Muscle layer of colon (tissue), 2 donors: ENCODE measurements around the gene YBX1.
"Not testable (repeated sequence)": the region's sequence is repeated elsewhere in the genome, so short reads cannot be mapped to it uniquely, and the experiment has no call there.

Experiments used
- H3K27ac ChIP-seq: one replicate; pipeline ENCODE4 v1.7.0; 2013; ENCODE audit warnings: low read depth, mild to moderate bottlenecking, low read length, moderate library complexity
- H3K27me3 ChIP-seq, 2 donors: one replicate each; pipeline ENCODE4 v1.7.0; 2013; ENCODE audit warnings: low read length in 2 of 2, mild to moderate bottlenecking in 2 of 2; ENCODE audit not compliant: insufficient read depth in 2 of 2, control insufficient read depth in 1 of 2
- H3K36me3 ChIP-seq: one replicate; pipeline ENCODE4 v1.7.0; 2013; ENCODE audit warnings: mild to moderate bottlenecking, low read length; ENCODE audit not compliant: insufficient read depth
- H3K4me1 ChIP-seq: one replicate; pipeline ENCODE4 v1.7.0; 2013; ENCODE audit warnings: mild to moderate bottlenecking, low read length; ENCODE audit not compliant: insufficient read depth
- H3K4me3 ChIP-seq, 2 donors: one replicate each; pipeline ENCODE4 v1.7.0; 2013; ENCODE audit warnings: low read length in 2 of 2, low read depth in 1 of 2, mild to moderate bottlenecking in 1 of 2, moderate library complexity in 1 of 2
- H3K9ac ChIP-seq: one replicate; pipeline ENCODE4 v1.7.0; 2013; ENCODE audit warnings: low read length
- H3K9me3 ChIP-seq: one replicate; pipeline ENCODE4 v1.7.0; 2013; ENCODE audit warnings: mild to moderate bottlenecking, low read length
- donor health status: abdominal sarcoma.
- donor health status: Adenocarcinoma of cecum.

Gene YBX1

GRCh38 chr1:42744148-42744413 lies 61.9 kb downstream of the YBX1 start:
- no peaks in the 10 kb centered on the region for H3K4me1 ChIP-seq
- H3K4me3 ChIP-seq = no peak overlapping the region
- no peaks in the 10 kb centered on the region for H3K9me3 ChIP-seq
- peaks cover 19% of the 10 kb centered on the region for H3K36me3 ChIP-seq
- no peaks in the 10 kb centered on the region for H3K27me3 ChIP-seq
- H3K9ac ChIP-seq = no peak overlapping the region
- H3K27ac ChIP-seq = no peak overlapping the region

GRCh38 chr1:42745851-42746250 lies 63.6 kb downstream of the YBX1 start:
- H3K9me3 ChIP-seq = no peaks in the 10 kb centered on the region
- H3K27me3 ChIP-seq = no peaks in the 10 kb centered on the region
- no peak overlapping the region for H3K4me3 ChIP-seq
- peaks cover 25% of the 10 kb centered on the region for H3K36me3 ChIP-seq
- H3K4me1 ChIP-seq = no peaks in the 10 kb centered on the region
- no peak overlapping the region for H3K9ac ChIP-seq
- H3K27ac ChIP-seq = no peak overlapping the region

GRCh38 chr1:42746436-42747105 lies 64.4 kb downstream of the YBX1 start:
- Histone ChIP-seq H3K27me3 (no peaks in the 10 kb centered on the region), H3K4me3 (no peak overlapping the region), H3K9ac (no peak overlapping the region), H3K4me1 (no peaks in the 10 kb centered on the region), H3K36me3 (peaks cover 25% of the 10 kb centered on the region), H3K27ac (no peak overlapping the region), H3K9me3 (no peaks in the 10 kb centered on the region)

GRCh38 chr1:42747125-42747524 lies 64.9 kb downstream of the YBX1 start:
- Histone ChIP-seq H3K9me3 (no peaks in the 10 kb centered on the region), H3K36me3 (peaks cover 30% of the 10 kb centered on the region), H3K4me1 (no peaks in the 10 kb centered on the region), H3K27ac (no peak overlapping the region), H3K4me3 (no peak overlapping the region), H3K9ac (no peak overlapping the region), H3K27me3 (no peaks in the 10 kb centered on the region)

GRCh38 chr1:42748021-42748420 lies 65.8 kb downstream of the YBX1 start:
- Histone ChIP-seq H3K9ac (no peak overlapping the region), H3K27me3 (no peaks in the 10 kb centered on the region), H3K27ac (no peak overlapping the region), H3K4me3 (no peak overlapping the region), H3K36me3 (peaks cover 39% of the 10 kb centered on the region), H3K4me1 (no peaks in the 10 kb centered on the region), H3K9me3 (no peaks in the 10 kb centered on the region)

- H3K27ac ChIP-seq = no peak overlapping the region
- no peaks in the 10 kb centered on the region for H3K9me3 ChIP-seq
- no peak overlapping the region for H3K4me3 ChIP-seq
- H3K36me3 ChIP-seq = peaks cover 46% of the 10 kb centered on the region
- H3K27me3 ChIP-seq = no peaks in the 10 kb centered on the region
- H3K9ac ChIP-seq = no peak overlapping the region
- H3K4me1 ChIP-seq = no peaks in the 10 kb centered on the region
These were observed 66.5 kb downstream of the YBX1 start for GRCh38 chr1:42748461-42749410.

- Histone ChIP-seq H3K36me3 (peaks cover 58% of the 10 kb centered on the region), H3K4me3 (no peak overlapping the region), H3K4me1 (no peaks in the 10 kb centered on the region), H3K27me3 (no peaks in the 10 kb centered on the region), H3K9ac (no peak overlapping the region), H3K27ac (no peak overlapping the region), H3K9me3 (no peaks in the 10 kb centered on the region)
These were observed 67.8 kb downstream of the YBX1 start for GRCh38 chr1:42750041-42750440.

GRCh38 chr1:42751511-42752070 lies 69.4 kb downstream of the YBX1 start:
- not testable (repeated sequence) for H3K27me3 ChIP-seq, H3K4me3 ChIP-seq, H3K9ac ChIP-seq, H3K4me1 ChIP-seq, H3K27ac ChIP-seq, H3K9me3 ChIP-seq
- peaks cover 65% of the 10 kb centered on the region for H3K36me3 ChIP-seq

GRCh38 chr1:42752284-42752683 lies 70.1 kb downstream of the YBX1 start:
- H3K4me1 ChIP-seq = no peaks in the 10 kb centered on the region
- H3K9ac ChIP-seq = no peak overlapping the region
- H3K27ac ChIP-seq = no peak overlapping the region
- H3K4me3 ChIP-seq = no peak overlapping the region
- no peaks in the 10 kb centered on the region for H3K27me3 ChIP-seq
- H3K9me3 ChIP-seq = no peaks in the 10 kb centered on the region
- H3K36me3 ChIP-seq = peaks cover 68% of the 10 kb centered on the region

- Histone ChIP-seq H3K9me3 (no peaks in the 10 kb centered on the region), H3K36me3 (peaks cover 73% of the 10 kb centered on the region), H3K4me1 (no peaks in the 10 kb centered on the region), H3K4me3 (no peak overlapping the region), H3K27ac (no peak overlapping the region), H3K9ac (no peak overlapping the region), H3K27me3 (no peaks in the 10 kb centered on the region)
These were observed 70.9 kb downstream of the YBX1 start for GRCh38 chr1:42753070-42753469.
